Skeletal muscle tissue (tissue), 4 donors: ENCODE measurements around the gene RIMBP2. TPM values are rescaled to one million over a fixed set of nuclear protein-coding genes. Genes with fewer than 3 reads are reported as not detected.

Experiments
- H3K27ac ChIP-seq: one replicate; pipeline ENCODE4 v1.7.0; 2013; ENCODE audit warnings: mild to moderate bottlenecking, low read depth, low read length, inconsistent platforms
- H3K27me3 ChIP-seq, 3 donors: one replicate each; pipeline ENCODE4 v1.7.0; 2013; ENCODE audit warnings: low read length in 3 of 3; ENCODE audit not compliant: control insufficient read depth in 3 of 3, insufficient read depth in 3 of 3
- H3K36me3 ChIP-seq, 3 donors: one replicate each; pipeline ENCODE4 v1.7.0; 2013; ENCODE audit warnings: low read length in 3 of 3; ENCODE audit not compliant: control insufficient read depth in 3 of 3, insufficient read depth in 3 of 3
- H3K4me1 ChIP-seq, 3 donors: one replicate each; pipeline ENCODE4 v1.7.0; 2013; ENCODE audit warnings: low read length in 3 of 3, mild to moderate bottlenecking in 3 of 3; ENCODE audit not compliant: control insufficient read depth in 3 of 3, insufficient read depth in 3 of 3
- H3K4me3 ChIP-seq, 3 donors: one replicate each; pipeline ENCODE4 v1.7.0; 2013; ENCODE audit warnings: low read length in 3 of 3
- H3K9ac ChIP-seq, 3 donors: one replicate each; pipeline ENCODE4 v1.7.0; 2013; ENCODE audit warnings: low read length in 3 of 3, mild to moderate bottlenecking in 3 of 3, moderate library complexity in 2 of 3, low read depth in 1 of 3
- H3K9me3 ChIP-seq, 3 donors: one replicate each; pipeline ENCODE4 v1.7.0; 2013; ENCODE audit warnings: low read length in 3 of 3; ENCODE audit not compliant: control insufficient read depth in 3 of 3
- total RNA-seq: library from RNA; depleted of rRNA; stranded (reverse); fragments of >200 nt; gene quantifications from one replicate; pipeline ENCODE4 v1.2.3, GENCODE V29; 2014
- donor health status: Osteomylitis.

The RIMBP2 gene
- total RNA-seq, 1 donor from 2014 or later = 2.6 TPM

GRCh38 chr12:130485291-130486145, 230.6 kb downstream of the RIMBP2 start:
- Histone ChIP-seq H3K4me3 (no peak overlapping the region), H3K9me3 (no peaks in the 10 kb centered on the region), H3K4me1 (no peaks in the 10 kb centered on the region), H3K9ac (no peak overlapping the region), H3K36me3 (no peaks in the 10 kb centered on the region), H3K27me3 (peaks cover 0 to 26% (median 18%) of the 10 kb centered on the region in 3 donors), H3K27ac (no peak overlapping the region)

DNA sequence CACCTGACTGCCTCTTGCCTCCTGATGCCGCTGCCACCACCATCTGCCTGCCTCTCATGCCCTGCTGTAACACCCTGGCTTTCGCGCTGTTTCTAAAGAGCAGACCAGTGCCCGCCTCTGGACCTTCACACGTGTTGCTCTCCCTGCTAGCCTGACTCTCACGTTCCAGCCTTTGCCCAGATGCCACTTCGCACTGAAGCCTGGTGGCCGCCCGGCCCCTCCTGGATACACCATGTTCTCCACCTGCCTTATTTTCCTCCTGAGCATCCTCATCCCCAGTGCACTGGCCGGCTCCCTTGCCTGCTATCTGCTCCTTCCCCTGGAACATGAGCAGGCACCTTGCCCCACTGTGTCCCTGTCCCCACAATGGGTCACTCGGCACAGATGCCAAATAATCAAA, 231.9 kb downstream of the RIMBP2 start:
- H3K27ac ChIP-seq = no peak overlapping the region
- peaks cover 0 to 22% (median 18%) of the 10 kb centered on the region in 3 donors for H3K27me3 ChIP-seq
- peaks cover 0 to under 1% (median 0%) of the 10 kb centered on the region in 3 donors for H3K4me1 ChIP-seq
- H3K9me3 ChIP-seq = no peaks in the 10 kb centered on the region
- H3K4me3 ChIP-seq = no peak overlapping the region
- no peaks in the 10 kb centered on the region for H3K36me3 ChIP-seq
- H3K9ac ChIP-seq = no peak overlapping the region

DNA sequence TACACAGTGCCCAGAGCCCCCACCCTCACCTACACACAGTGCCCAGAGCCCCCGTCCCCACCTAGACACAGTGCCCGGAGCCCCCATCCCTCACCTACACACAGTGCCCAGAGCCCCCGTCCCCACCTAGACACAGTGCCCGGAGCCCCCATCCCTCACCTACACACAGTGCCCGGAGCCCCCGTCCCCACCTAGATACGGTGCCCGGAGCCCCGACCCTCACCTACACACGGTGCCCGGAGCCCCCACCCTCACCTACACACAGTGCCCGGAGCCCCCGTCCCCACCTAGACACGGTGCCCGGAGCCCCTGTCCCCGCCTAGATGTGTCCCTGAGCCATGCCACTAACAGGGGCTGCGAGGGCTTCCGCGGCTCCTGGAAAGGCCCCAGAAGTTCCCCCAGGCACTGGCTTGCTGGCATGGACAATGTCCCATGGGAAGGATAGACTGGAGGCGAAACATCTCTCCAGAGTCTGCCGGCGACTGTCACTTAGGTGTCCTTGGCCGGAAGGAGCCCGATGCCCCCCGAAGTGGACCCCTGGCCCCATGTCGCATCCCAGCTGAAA, 232.4 kb downstream of the RIMBP2 start:
- Histone ChIP-seq H3K4me3 (no peak overlapping the region), H3K9ac (no peak overlapping the region), H3K36me3 (no peaks in the 10 kb centered on the region), H3K27me3 (peaks cover 0 to 22% (median 15%) of the 10 kb centered on the region in 3 donors), H3K27ac (no peak overlapping the region), H3K4me1 (peaks cover 0 to 5% (median 4%) of the 10 kb centered on the region in 3 donors), H3K9me3 (no peaks in the 10 kb centered on the region)

DNA sequence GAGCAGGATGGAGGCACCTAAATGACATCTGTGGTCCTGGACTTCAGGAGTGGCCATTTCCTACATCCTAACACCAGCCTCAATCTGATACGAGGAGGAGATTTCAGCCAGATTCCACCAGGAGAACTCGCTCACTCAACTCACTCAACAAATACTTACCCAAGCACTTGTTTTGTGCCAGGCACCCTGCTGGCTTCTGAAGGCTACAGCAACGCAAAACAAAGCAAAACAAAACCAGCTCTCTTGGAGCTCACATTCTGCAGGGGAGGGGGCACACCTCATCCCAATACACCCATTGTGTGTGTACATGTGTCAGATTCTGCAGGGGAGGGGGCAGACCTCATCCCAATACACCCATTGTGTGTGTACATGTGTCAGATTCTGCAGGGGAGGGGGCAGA, 233.7 kb downstream of the RIMBP2 start:
- Histone ChIP-seq H3K36me3 (no peaks in the 10 kb centered on the region), H3K4me3 (no peak overlapping the region), H3K9me3 (no peaks in the 10 kb centered on the region), H3K27me3 (peaks cover 0 to 32% (median 15%) of the 10 kb centered on the region in 3 donors), H3K4me1 (peaks cover 0 to 8% (median 8%) of the 10 kb centered on the region in 3 donors), H3K9ac (no peak overlapping the region), H3K27ac (no peak overlapping the region)

- Histone ChIP-seq H3K27me3 (peaks cover 0 to 35% (median 17%) of the 10 kb centered on the region in 3 donors), H3K27ac (no peak overlapping the region), H3K36me3 (no peaks in the 10 kb centered on the region), H3K9ac (no peak overlapping the region), H3K4me3 (no peak overlapping the region), H3K9me3 (no peaks in the 10 kb centered on the region), H3K4me1 (peaks cover 0 to 8% (median 8%) of the 10 kb centered on the region in 3 donors)
Observed at GRCh38 chr12:130481392-130481879, 234.7 kb downstream of the RIMBP2 start.

GRCh38 chr12:130480887-130481286, 235.2 kb downstream of the RIMBP2 start:
- Histone ChIP-seq H3K4me1 (peaks cover 0 to 8% (median 8%) of the 10 kb centered on the region in 3 donors), H3K36me3 (no peaks in the 10 kb centered on the region), H3K27me3 (peaks cover 0 to 37% (median 19%) of the 10 kb centered on the region in 3 donors), H3K9me3 (no peaks in the 10 kb centered on the region), H3K27ac (no peak overlapping the region), H3K4me3 (no peak overlapping the region), H3K9ac (no peak overlapping the region)

DNA sequence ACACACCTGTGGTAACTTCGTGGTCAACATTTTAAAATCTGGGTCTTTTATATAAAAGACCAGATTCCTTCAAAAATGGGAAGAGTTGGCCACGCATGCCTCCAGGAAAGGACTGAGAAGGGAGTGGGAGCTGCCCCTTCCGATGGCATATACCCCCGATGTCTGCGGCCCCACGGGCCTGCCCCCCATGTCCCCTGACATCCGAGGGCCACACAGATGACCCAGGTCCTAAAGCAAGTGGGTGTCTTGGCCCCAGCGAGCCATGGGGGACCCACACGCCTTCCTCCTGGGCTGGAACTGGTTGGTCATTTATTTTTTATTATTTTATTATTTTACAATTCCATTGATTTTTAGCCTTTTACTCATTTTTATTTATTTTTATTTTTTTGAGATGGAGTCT, 235.9 kb downstream of the RIMBP2 start:
- Histone ChIP-seq H3K4me3 (no peak overlapping the region), H3K9ac (no peak overlapping the region), H3K9me3 (no peaks in the 10 kb centered on the region), H3K36me3 (no peaks in the 10 kb centered on the region), H3K4me1 (peaks cover 0 to 8% (median 8%) of the 10 kb centered on the region in 3 donors), H3K27me3 (peaks cover 0 to 33% (median 25%) of the 10 kb centered on the region in 3 donors), H3K27ac (no peak overlapping the region)

DNA sequence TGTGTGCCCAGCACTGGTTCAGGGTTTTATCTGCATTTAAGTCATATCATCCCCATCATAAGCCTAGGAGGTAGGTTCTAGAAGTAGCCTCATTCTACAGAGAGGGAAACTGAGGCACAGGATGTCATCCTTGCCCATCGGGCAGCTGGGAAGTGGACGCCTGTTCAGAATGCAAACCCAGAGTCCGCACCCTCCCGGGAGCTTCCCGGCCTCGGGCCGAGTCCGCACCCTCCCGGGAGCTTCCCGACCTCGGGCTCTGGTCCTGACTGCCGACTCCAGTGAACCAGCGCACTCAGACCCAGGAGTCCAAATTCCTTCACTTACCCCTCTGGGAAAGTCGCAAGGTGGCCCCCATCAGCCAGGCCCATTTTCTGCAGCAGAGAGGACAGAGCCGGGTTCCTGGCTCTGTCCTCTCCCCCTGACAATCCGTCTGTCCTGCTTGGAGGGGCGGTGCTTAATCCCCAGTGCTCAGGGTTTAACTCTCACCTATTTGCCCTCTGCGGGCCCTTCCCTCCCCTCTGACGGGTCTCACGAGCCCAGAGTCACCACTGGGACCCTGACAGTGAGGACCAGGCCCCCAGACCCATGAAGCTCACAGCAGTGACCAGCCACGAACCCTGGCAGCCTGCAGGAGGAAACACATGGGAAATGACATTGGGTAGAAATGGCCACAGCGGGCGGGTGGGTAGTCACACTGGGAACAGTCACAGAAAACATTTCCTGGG, 236.5 kb downstream of the RIMBP2 start:
- Histone ChIP-seq H3K4me3 (no peak overlapping the region), H3K27ac (no peak overlapping the region), H3K9ac (peak overlapping the region in 1 of 3 donors; percentile 72), H3K4me1 (peaks cover 0 to 8% (median 8%) of the 10 kb centered on the region in 3 donors), H3K9me3 (no peaks in the 10 kb centered on the region), H3K27me3 (peaks cover 0 to 38% (median 31%) of the 10 kb centered on the region in 3 donors), H3K36me3 (no peaks in the 10 kb centered on the region)

DNA sequence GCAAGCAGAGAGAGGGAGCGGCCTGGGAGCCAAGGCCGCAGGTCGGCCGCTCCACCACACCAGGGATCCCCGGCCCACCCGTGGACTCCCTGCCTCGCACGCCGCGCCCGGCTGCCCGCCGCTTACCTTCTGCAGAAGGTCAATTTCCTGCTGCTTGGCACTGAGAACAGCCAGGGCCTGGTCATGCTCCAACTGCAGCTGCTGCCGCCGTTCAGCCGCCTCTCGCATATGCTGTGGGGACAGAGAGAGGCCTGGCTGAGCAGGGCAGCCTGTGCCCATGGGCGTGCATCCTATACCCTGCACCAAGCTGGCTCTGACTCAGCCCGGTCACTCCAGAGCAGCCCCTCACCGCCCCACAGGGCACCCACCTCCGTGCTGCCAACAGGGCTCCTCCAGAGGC, 237.3 kb downstream of the RIMBP2 start:
- Histone ChIP-seq H3K4me3 (no peak overlapping the region), H3K9ac (peak overlapping the region in 1 of 3 donors; percentile 72), H3K36me3 (no peaks in the 10 kb centered on the region), H3K27ac (no peak overlapping the region), H3K9me3 (no peaks in the 10 kb centered on the region), H3K4me1 (peaks cover 0 to 8% (median 8%) of the 10 kb centered on the region in 3 donors), H3K27me3 (peaks cover 0 to 39% (median 25%) of the 10 kb centered on the region in 3 donors)
